ENCODE measurements around the gene SLC2A6.

The SLC2A6 gene

GRCh38 chr9:133468374-133468773, 10.5 kb downstream of the SLC2A6 start:
- DNase-seq: no peak
- in situ Hi-C loops (cut with MboI; ENCODE audit: low pct_unique_long_range_greater_than_20kb, low sequenced_read_pairs): no loop called here

- in situ Hi-C loops (cut with MboI; ENCODE audit: low pct_unique_long_range_greater_than_20kb, low sequenced_read_pairs): no loop called here
- no peak for DNase-seq
Observed at GRCh38 chr9:133467101-133467500, 11.8 kb downstream of the SLC2A6 start.

- in situ Hi-C loops (cut with MboI; ENCODE audit: low pct_unique_long_range_greater_than_20kb, low sequenced_read_pairs): no loop called here
- no peak for DNase-seq
Observed at GRCh38 chr9:133465984-133466383, 12.9 kb downstream of the SLC2A6 start.

GRCh38 chr9:133464638-133465037, 14.3 kb downstream of the SLC2A6 start:
- DNase-seq: no peak
- in situ Hi-C loops (cut with MboI; ENCODE audit: low pct_unique_long_range_greater_than_20kb, low sequenced_read_pairs): no loop called here

GRCh38 chr9:133463864-133464615, 14.9 kb downstream of the SLC2A6 start:
- in situ Hi-C loops (cut with MboI; ENCODE audit: low pct_unique_long_range_greater_than_20kb, low sequenced_read_pairs): no loop called here
- DNase-seq: no peak

- in situ Hi-C loops (cut with MboI; ENCODE audit: low pct_unique_long_range_greater_than_20kb, low sequenced_read_pairs): no loop called here
- DNase-seq: no peak
Observed at GRCh38 chr9:133463234-133463863, 15.6 kb downstream of the SLC2A6 start.

GRCh38 chr9:133461975-133462374, 16.9 kb downstream of the SLC2A6 start:
- in situ Hi-C loops (cut with MboI; ENCODE audit: low pct_unique_long_range_greater_than_20kb, low sequenced_read_pairs): no loop called here
- DNase-seq: no peak

GRCh38 chr9:133460405-133461175, 18.3 kb downstream of the SLC2A6 start:
- DNase-seq: no peak
- in situ Hi-C loops (cut with MboI; ENCODE audit: low pct_unique_long_range_greater_than_20kb, low sequenced_read_pairs): no loop called here

GRCh38 chr9:133459476-133460404, 19.2 kb downstream of the SLC2A6 start, which contains the start of gene CACFD1:
Gene CACFD1 (plus strand): TSS chr9:133459978. CDS start chr9:133460067, 89 bp downstream.
- peak; percentile 95 for DNase-seq
- in situ Hi-C loops (cut with MboI; ENCODE audit: low pct_unique_long_range_greater_than_20kb, low sequenced_read_pairs): no loop called here

- in situ Hi-C loops (cut with MboI; ENCODE audit: low pct_unique_long_range_greater_than_20kb, low sequenced_read_pairs): no loop called here
- no peak for DNase-seq
Observed at GRCh38 chr9:133458643-133459312, 20.1 kb downstream of the SLC2A6 start.

GRCh38 chr9:133457748-133458147, 21.2 kb downstream of the SLC2A6 start:
- no peak for DNase-seq
- in situ Hi-C loops (cut with MboI; ENCODE audit: low pct_unique_long_range_greater_than_20kb, low sequenced_read_pairs): no loop called here

- in situ Hi-C loops (cut with MboI; ENCODE audit: low pct_unique_long_range_greater_than_20kb, low sequenced_read_pairs): no loop called here
- DNase-seq: no peak
Observed at GRCh38 chr9:133457233-133457632, 21.7 kb downstream of the SLC2A6 start.

GRCh38 chr9:133456409-133456808, 22.5 kb downstream of the SLC2A6 start:
- DNase-seq: no peak
- in situ Hi-C loops (cut with MboI; ENCODE audit: low pct_unique_long_range_greater_than_20kb, low sequenced_read_pairs): no loop called here

- no peak for DNase-seq
- in situ Hi-C loops (cut with MboI; ENCODE audit: low pct_unique_long_range_greater_than_20kb, low sequenced_read_pairs): no loop called here
Observed at GRCh38 chr9:133455936-133456335, 23.0 kb downstream of the SLC2A6 start.

GRCh38 chr9:133454943-133455673, 23.8 kb downstream of the SLC2A6 start:
- no peak for DNase-seq
- in situ Hi-C loops (cut with MboI; ENCODE audit: low pct_unique_long_range_greater_than_20kb, low sequenced_read_pairs): no loop called here

GRCh38 chr9:133454325-133454724, 24.6 kb downstream of the SLC2A6 start:
- in situ Hi-C loops (cut with MboI; ENCODE audit: low pct_unique_long_range_greater_than_20kb, low sequenced_read_pairs): no loop called here
- no peak for DNase-seq

GRCh38 chr9:133453651-133454050, 25.2 kb downstream of the SLC2A6 start:
- no peak for DNase-seq
- in situ Hi-C loops (cut with MboI; ENCODE audit: low pct_unique_long_range_greater_than_20kb, low sequenced_read_pairs): no loop called here

GRCh38 chr9:133452562-133452961, 26.3 kb downstream of the SLC2A6 start:
- in situ Hi-C loops (cut with MboI; ENCODE audit: low pct_unique_long_range_greater_than_20kb, low sequenced_read_pairs): no loop called here
- no peak for DNase-seq

All from KBM-7 (cell line).